K562 (cell line): ENCODE measurements around the gene TMEM214.

ENCODE experiments used
- CEBPB ChIP-seq: fragments of 450-650 bp; IDR thresholded peaks from 2 replicates; pipeline ENCODE4 v1.6.1; 2016; ENCODE audit warnings: missing genetic modification characterization, missing compliant biosample characterization
- CHD2 ChIP-seq: IDR thresholded peaks from 2 replicates; pipeline ENCODE4 v1.6.1; 2011; ENCODE audit warnings: low read depth, low read length
- U2AF2 ChIP-seq: fragments of 200-400 bp; formaldehyde crosslinking; optimal IDR thresholded peaks from 2 replicates; pipeline ENCODE3; 2017; ENCODE audit warnings: low read depth, mild to moderate bottlenecking, low read length
- TF ChIP-seq, protein P1 (sequence below), 3 experiments: IDR thresholded peaks in 2 of 3; conservative IDR thresholded peaks in 1 of 3; 2 replicates each; pipeline ENCODE4 v1.5.1; 2011 to 2012; ENCODE audit warnings: low read length in 3 of 3, mild to moderate bottlenecking in 3 of 3, control low read depth in 2 of 3, improper control_type of control experiment in 1 of 3, inconsistent platforms in 1 of 3, low read depth in 1 of 3, mixed read lengths in 1 of 3, moderate library complexity in 1 of 3; ENCODE audit not compliant: insufficient read depth in 2 of 3
- TF ChIP-seq, protein P2 (sequence below): fragments of 250-450 bp; sonication (Bioruptor Pico); IDR thresholded peaks from 2 replicates; pipeline ENCODE4 v1.5.0; 2020; ENCODE audit warnings: mild to moderate bottlenecking
- TF ChIP-seq, protein P3 (sequence below): IDR thresholded peaks from 2 replicates; pipeline ENCODE4 v1.6.1; 2016; ENCODE audit warnings: missing genetic modification characterization, missing compliant biosample characterization

DNA sequence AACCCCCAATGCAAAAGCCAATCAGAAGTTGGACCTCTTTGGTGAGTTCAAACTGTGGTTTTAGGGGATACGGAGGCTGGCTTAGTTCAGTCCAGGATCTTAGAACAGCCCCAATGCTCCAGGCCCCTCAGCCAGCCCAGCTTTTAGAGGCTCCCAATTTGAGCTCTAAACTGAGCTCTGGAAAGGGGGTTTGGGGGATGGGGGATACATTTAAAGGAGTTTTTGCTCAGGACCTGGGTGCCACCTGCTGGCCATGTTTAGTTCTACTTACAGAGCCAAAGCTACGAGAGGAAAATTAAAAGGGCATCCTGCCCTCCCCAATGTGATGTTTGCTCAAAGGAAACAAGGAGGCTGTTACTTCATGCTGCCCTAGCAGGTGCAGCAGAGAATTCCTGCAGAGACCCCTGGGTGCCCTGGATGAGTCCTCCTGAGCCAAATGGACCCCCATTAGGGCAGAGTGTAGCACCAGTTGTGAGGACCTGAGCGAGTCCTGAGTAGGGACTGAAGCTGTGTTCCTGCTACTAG is 15.9 kb upstream of the TMEM214 start:
- TF ChIP-seq, protein P1, sequence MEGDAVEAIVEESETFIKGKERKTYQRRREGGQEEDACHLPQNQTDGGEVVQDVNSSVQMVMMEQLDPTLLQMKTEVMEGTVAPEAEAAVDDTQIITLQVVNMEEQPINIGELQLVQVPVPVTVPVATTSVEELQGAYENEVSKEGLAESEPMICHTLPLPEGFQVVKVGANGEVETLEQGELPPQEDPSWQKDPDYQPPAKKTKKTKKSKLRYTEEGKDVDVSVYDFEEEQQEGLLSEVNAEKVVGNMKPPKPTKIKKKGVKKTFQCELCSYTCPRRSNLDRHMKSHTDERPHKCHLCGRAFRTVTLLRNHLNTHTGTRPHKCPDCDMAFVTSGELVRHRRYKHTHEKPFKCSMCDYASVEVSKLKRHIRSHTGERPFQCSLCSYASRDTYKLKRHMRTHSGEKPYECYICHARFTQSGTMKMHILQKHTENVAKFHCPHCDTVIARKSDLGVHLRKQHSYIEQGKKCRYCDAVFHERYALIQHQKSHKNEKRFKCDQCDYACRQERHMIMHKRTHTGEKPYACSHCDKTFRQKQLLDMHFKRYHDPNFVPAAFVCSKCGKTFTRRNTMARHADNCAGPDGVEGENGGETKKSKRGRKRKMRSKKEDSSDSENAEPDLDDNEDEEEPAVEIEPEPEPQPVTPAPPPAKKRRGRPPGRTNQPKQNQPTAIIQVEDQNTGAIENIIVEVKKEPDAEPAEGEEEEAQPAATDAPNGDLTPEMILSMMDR (IDR thresholded peaks at IDR 0.05 in 2 of 3, conservative IDR thresholded peaks at IDR 0.05 in 1 of 3; ENCODE audit: insufficient read depth in 2 of 3, low read depth in 1 of 3, low read length in 3 of 3): peak; percentile 79 to 87 (median 85)
- TF ChIP-seq, protein P2, sequence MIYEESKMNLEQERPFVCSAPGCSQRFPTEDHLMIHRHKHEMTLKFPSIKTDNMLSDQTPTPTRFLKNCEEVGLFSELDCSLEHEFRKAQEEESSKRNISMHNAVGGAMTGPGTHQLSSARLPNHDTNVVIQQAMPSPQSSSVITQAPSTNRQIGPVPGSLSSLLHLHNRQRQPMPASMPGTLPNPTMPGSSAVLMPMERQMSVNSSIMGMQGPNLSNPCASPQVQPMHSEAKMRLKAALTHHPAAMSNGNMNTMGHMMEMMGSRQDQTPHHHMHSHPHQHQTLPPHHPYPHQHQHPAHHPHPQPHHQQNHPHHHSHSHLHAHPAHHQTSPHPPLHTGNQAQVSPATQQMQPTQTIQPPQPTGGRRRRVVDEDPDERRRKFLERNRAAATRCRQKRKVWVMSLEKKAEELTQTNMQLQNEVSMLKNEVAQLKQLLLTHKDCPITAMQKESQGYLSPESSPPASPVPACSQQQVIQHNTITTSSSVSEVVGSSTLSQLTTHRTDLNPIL (CRISPR knock-in tag): no peak
- peak; percentile 27; the same call in 1 of the 2 replicates for TF ChIP-seq CHD2
- TF ChIP-seq CEBPB (tag): no peak
- TF ChIP-seq, protein P3, sequence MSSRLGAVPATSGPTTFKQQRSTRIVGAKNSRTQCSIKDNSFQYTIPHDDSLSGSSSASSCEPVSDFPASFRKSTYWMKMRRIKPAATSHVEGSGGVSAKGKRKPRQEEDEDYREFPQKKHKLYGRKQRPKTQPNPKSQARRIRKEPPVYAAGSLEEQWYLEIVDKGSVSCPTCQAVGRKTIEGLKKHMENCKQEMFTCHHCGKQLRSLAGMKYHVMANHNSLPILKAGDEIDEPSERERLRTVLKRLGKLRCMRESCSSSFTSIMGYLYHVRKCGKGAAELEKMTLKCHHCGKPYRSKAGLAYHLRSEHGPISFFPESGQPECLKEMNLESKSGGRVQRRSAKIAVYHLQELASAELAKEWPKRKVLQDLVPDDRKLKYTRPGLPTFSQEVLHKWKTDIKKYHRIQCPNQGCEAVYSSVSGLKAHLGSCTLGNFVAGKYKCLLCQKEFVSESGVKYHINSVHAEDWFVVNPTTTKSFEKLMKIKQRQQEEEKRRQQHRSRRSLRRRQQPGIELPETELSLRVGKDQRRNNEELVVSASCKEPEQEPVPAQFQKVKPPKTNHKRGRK (tag): no peak
- TF ChIP-seq U2AF2: no peak
